Glutamatergic neuron (in vitro differentiated cells): ENCODE measurements around the gene MYCBPAP. TPM values are rescaled to one million over a fixed set of nuclear protein-coding genes. Genes with fewer than 3 reads are reported as not detected.

Experiments used
- DNase-seq: peaks from one replicate; pipeline ENCODE4 v3.0.0; 2022
- H3K27ac Mint-ChIP-seq: one replicate; pipeline ENCODE4 v1.8.0; 2020; ENCODE audit warnings: mild to moderate bottlenecking, mixed read lengths, inconsistent platforms; ENCODE audit not compliant: unreplicated experiment
- H3K27me3 Mint-ChIP-seq: one replicate; pipeline ENCODE4 v1.8.0; 2020; ENCODE audit warnings: mild to moderate bottlenecking, moderate library complexity, mixed read lengths, inconsistent platforms; ENCODE audit not compliant: unreplicated experiment
- H3K36me3 Mint-ChIP-seq: one replicate; pipeline ENCODE4 v1.8.0; 2020; ENCODE audit warnings: mild to moderate bottlenecking, mixed read lengths, inconsistent platforms; ENCODE audit not compliant: unreplicated experiment
- H3K4me1 Mint-ChIP-seq: one replicate; pipeline ENCODE4 v1.8.0; 2020; ENCODE audit warnings: mild to moderate bottlenecking, low read depth, mixed read lengths, inconsistent platforms; ENCODE audit not compliant: unreplicated experiment
- H3K4me3 Mint-ChIP-seq: one replicate; pipeline ENCODE4 v1.8.0; 2020; ENCODE audit warnings: mild to moderate bottlenecking, mixed read lengths, inconsistent platforms; ENCODE audit not compliant: unreplicated experiment
- H3K9me3 Mint-ChIP-seq: one replicate; pipeline ENCODE4 v1.8.0; 2020; ENCODE audit warnings: mild to moderate bottlenecking, moderate library complexity, mixed read lengths, inconsistent platforms; ENCODE audit not compliant: unreplicated experiment
- CTCF ChIP-seq: fragments of 200-600 bp; sonication (generic); IDR thresholded peaks from one replicate; pipeline ENCODE4 v1.5.0; 2021; ENCODE audit not compliant: partially characterized antibody, unreplicated experiment
- total RNA-seq: library from RNA; stranded (reverse); fragmentation: NEBNext Ultra II Directional; extraction: Animal tissue kit (Norgen Biotek cat#: 25700); gene quantifications from one replicate; pipeline ENCODE4 v1.2.1, GENCODE V29; 2021; ENCODE audit not compliant: unreplicated experiment

Gene MYCBPAP
- total RNA-seq, 1 donor from 2014 or later = 2.5 TPM

DNA sequence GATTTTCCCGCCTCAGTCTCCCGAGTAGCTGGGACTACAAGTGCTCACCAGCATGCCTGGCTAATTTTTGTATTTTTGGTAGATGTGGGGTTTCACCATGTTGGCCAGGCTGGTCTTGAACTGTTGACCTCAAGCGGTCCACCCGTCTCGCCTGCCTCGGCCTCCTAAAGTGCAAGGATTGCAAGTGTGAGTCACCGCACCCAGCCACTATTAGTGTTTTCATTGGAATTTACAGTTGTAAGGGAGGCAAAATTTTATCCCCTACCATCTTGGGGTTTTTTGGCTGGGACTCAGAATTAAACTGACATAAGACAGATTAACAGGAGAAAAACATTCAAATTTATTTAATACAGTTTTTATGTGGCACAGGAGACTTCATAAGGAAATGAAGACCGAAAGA is 12.3 kb upstream of the MYCBPAP start:
- Mint-ChIP-seq H3K27me3 (peaks cover 2% of the 10 kb centered on the region), H3K4me1 (no peaks in the 10 kb centered on the region), H3K27ac (no peak overlapping the region), H3K36me3 (no peaks in the 10 kb centered on the region), H3K4me3 (no peak overlapping the region), H3K9me3 (no peaks in the 10 kb centered on the region)
- no peak for DNase-seq
- no peak for TF ChIP-seq CTCF

- no peaks in the 10 kb centered on the region for H3K36me3 Mint-ChIP-seq
- DNase-seq = no peak
- H3K4me1 Mint-ChIP-seq = no peaks in the 10 kb centered on the region
- no peak overlapping the region for H3K27ac Mint-ChIP-seq
- peaks cover 2% of the 10 kb centered on the region for H3K9me3 Mint-ChIP-seq
- no peak overlapping the region for H3K4me3 Mint-ChIP-seq
- TF ChIP-seq CTCF = no peak
- peaks cover 2% of the 10 kb centered on the region for H3K27me3 Mint-ChIP-seq
Measured at GRCh38 chr17:50498021-50498874, 10.0 kb upstream of the MYCBPAP start.

DNA sequence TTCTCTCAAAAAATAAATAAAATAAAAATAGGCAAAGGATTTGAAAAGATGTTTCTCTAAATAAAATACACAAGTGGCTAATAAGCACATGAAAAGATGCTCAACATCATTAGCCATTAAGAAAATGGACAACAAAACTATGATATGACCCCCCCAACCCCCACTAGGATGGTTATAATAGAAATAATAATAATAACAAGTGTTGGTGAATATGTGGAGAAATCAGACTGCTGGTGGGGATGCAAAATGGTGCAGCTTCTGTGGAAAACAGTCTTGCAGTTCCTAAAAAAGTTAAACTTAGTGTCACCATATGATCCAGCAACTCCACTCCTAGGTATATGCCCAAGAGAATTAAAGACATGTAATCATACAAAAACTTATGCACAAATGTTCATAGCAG is 9.0 kb upstream of the MYCBPAP start:
- no peak for TF ChIP-seq CTCF
- Mint-ChIP-seq H3K4me3 (no peak overlapping the region), H3K27ac (no peak overlapping the region), H3K36me3 (no peaks in the 10 kb centered on the region), H3K27me3 (peaks cover 2% of the 10 kb centered on the region), H3K4me1 (no peaks in the 10 kb centered on the region), H3K9me3 (peaks cover 4% of the 10 kb centered on the region)
- DNase-seq = no peak

GRCh38 chr17:50499721-50500120 is 8.5 kb upstream of the MYCBPAP start:
- no peak for DNase-seq
- H3K4me3 Mint-ChIP-seq = no peak overlapping the region
- peaks cover 3% of the 10 kb centered on the region for H3K27me3 Mint-ChIP-seq
- no peak overlapping the region for H3K27ac Mint-ChIP-seq
- H3K36me3 Mint-ChIP-seq = no peaks in the 10 kb centered on the region
- TF ChIP-seq CTCF = no peak
- peaks cover 4% of the 10 kb centered on the region for H3K9me3 Mint-ChIP-seq
- H3K4me1 Mint-ChIP-seq = no peaks in the 10 kb centered on the region

DNA sequence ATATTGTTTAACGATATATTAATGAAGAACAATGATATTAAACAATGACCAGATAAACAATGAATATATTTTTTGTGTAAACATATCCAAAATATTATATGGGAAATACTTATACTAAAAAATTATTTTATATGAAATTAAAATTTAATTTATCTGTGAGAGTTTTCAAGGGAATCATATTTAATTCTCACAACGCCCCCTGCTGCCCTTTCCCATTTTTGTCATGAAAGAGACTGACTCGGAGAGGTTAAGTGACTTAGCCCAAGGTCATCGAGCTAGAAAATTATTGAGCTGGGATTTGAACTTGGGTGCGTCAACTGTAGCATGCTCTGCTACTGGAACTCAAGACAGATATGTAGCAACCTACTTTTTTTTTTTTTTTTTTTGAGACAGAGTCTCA is 7.2 kb upstream of the MYCBPAP start:
- Mint-ChIP-seq H3K27ac (no peak overlapping the region), H3K36me3 (no peaks in the 10 kb centered on the region), H3K4me1 (no peaks in the 10 kb centered on the region), H3K4me3 (no peak overlapping the region), H3K27me3 (peaks cover 5% of the 10 kb centered on the region), H3K9me3 (peaks cover 4% of the 10 kb centered on the region)
- peak; percentile 72 for TF ChIP-seq CTCF
- DNase-seq = peak; percentile 49
